ENCODE data around the gene RAB6C. TPM values are rescaled to one million over a fixed set of nuclear protein-coding genes. Genes with fewer than 3 reads are reported as not detected.
A peak's percentile ranks its signal among the peaks of the same experiment; 100 is the strongest.
"Not testable (repeated sequence)": the region's sequence is repeated elsewhere in the genome, so short reads cannot be mapped to it uniquely, and the experiment has no call there.

The RAB6C gene
- total RNA-seq, 1 experiment from 2014 or later, result 0.13 TPM

GRCh38 chr2:129977986-129978385 is 1.5 kb upstream of the RAB6C start:
- peaks cover 11% of the 10 kb centered on the region for H3K27me3 ChIP-seq (ENCODE audit: control insufficient read depth, insufficient read depth, low read length)
- DNase-seq (ENCODE audit: low read depth, low spot score), result no peak
- in situ Hi-C loops (cut with HindIII; ENCODE audit: low pct_unique_long_range_greater_than_20kb, low sequenced_read_pairs), result no loop called here
- TF ChIP-seq TCF7L2 (IDR thresholded peaks at IDR 0.05; ENCODE audit: low read depth, low read length), result no peak
- TF ChIP-seq REST (IDR thresholded peaks at IDR 0.05; ENCODE audit: insufficient read depth in 1 of 2, low read depth in 2 of 2, low read length in 1 of 2), result no peak
- TF ChIP-seq POLR2AphosphoS5 (IDR thresholded peaks at IDR 0.05; ENCODE audit: low read depth, low read length), result no peak
- no peak for TF ChIP-seq SIN3A (IDR thresholded peaks at IDR 0.05; ENCODE audit: borderline replicate concordance, insufficient read depth, low read depth, low read length)
- TF ChIP-seq CTCF (IDR thresholded peaks at IDR 0.05), result no peak
- intact Hi-C loops (cut with micrococcal nuclease; ENCODE audit: unreplicated experiment), result no loop called here
- no peaks in the 10 kb centered on the region for H3K36me3 ChIP-seq (ENCODE audit: control insufficient read depth, insufficient read depth, low read length)
- CTCF ChIA-PET, result no interaction called here
- ATAC-seq, result no peak
- POLR2A ChIA-PET, result no interaction called here
- BruUV-seq (replicated peaks), result no TSS peak
- no peak overlapping the region for H3K27ac ChIP-seq (ENCODE audit: low read length)
- no peaks in the 10 kb centered on the region for H3K4me1 ChIP-seq (ENCODE audit: control insufficient read depth, insufficient read depth, low read length)
- no peak overlapping the region for H3K4me3 ChIP-seq (ENCODE audit: low read depth in 2 of 2, low read length in 2 of 2)
- no peaks in the 10 kb centered on the region for H3K9me3 ChIP-seq (ENCODE audit: control insufficient read depth, insufficient read depth, low read depth, low read length)

GRCh38 chr2:129980246-129980645 is 780 bp downstream of the RAB6C start:
- H3K4me1 ChIP-seq (ENCODE audit: control insufficient read depth, insufficient read depth, low read length); H3K36me3 ChIP-seq (ENCODE audit: control insufficient read depth, insufficient read depth, low read length); H3K27ac ChIP-seq (ENCODE audit: low read length); POLR2A ChIA-PET; BruUV-seq (replicated peaks); H3K9me3 ChIP-seq (ENCODE audit: control insufficient read depth, insufficient read depth, low read depth, low read length); CTCF ChIA-PET; in situ Hi-C loops (cut with HindIII; ENCODE audit: low pct_unique_long_range_greater_than_20kb, low sequenced_read_pairs); DNase-seq (ENCODE audit: low read depth, low spot score); intact Hi-C loops (cut with micrococcal nuclease; ENCODE audit: unreplicated experiment): not testable (repeated sequence)
- peak overlapping the region in 1 of 2 experiments; percentile 36; a peak in 1 of 4 replicates for H3K4me3 ChIP-seq (ENCODE audit: low read depth in 2 of 2, low read length in 2 of 2)
- ATAC-seq, result 0 out of 2 replicates have a peak, but pooled peaks have one; percentile 27
- H3K27me3 ChIP-seq (ENCODE audit: control insufficient read depth, insufficient read depth, low read length), result peaks cover 11% of the 10 kb centered on the region

- DNase-seq (ENCODE audit: low read depth, low spot score); H3K27ac ChIP-seq (ENCODE audit: low read length); H3K36me3 ChIP-seq (ENCODE audit: control insufficient read depth, insufficient read depth, low read length); CTCF ChIA-PET; H3K9me3 ChIP-seq (ENCODE audit: control insufficient read depth, insufficient read depth, low read depth, low read length); intact Hi-C loops (cut with micrococcal nuclease; ENCODE audit: unreplicated experiment); H3K4me3 ChIP-seq (ENCODE audit: low read depth in 2 of 2, low read length in 2 of 2); BruUV-seq (replicated peaks); H3K4me1 ChIP-seq (ENCODE audit: control insufficient read depth, insufficient read depth, low read length); ATAC-seq; in situ Hi-C loops (cut with HindIII; ENCODE audit: low pct_unique_long_range_greater_than_20kb, low sequenced_read_pairs): not testable (repeated sequence)
- POLR2A ChIA-PET, result interaction anchor here (0.6 kb wide), 1 partner anchor 142 kb away, joined by 3 read pairs; no protein-coding TSS in a partner anchor
- TF ChIP-seq CTCF (IDR thresholded peaks at IDR 0.05), result peak; percentile 6; the same call in 1 of the 2 replicates
- peaks cover 11% of the 10 kb centered on the region for H3K27me3 ChIP-seq (ENCODE audit: control insufficient read depth, insufficient read depth, low read length)
Measured at GRCh38 chr2:129981689-129982088, 2.2 kb downstream of the RAB6C start.

Measured in Panc1 (cell line).